ENCODE results near the gene NHERF1. TPM values are rescaled to one million over a fixed set of nuclear protein-coding genes. Genes with fewer than 3 reads are reported as not detected.
A peak's percentile ranks its signal among the peaks of the same experiment; 100 is the strongest.

The NHERF1 gene
- total and polyA plus RNA-seq, 2 of the 8 experiments (the other 6 are each of a cell fraction or from before 2014, with no cell fraction given) = 92.9 to 99.2 TPM

GRCh38 chr17:74750039-74750326, 1.6 kb downstream of the NHERF1 start:
- no peak overlapping the region for H2BK120ac ChIP-seq (replicated peaks; ENCODE audit: low read depth, low read length)
- peaks cover 19 to 30% of the 10 kb centered on the region in 2 experiments for H4K20me1 ChIP-seq (replicated peaks in 1 of 2; ENCODE audit: control insufficient read depth in 1 of 2, insufficient read depth in 2 of 2, low read length in 2 of 2)
- H3K56ac ChIP-seq (replicated peaks; ENCODE audit: insufficient read length, low read depth, low read length) = no peak overlapping the region
- H3K36me3 ChIP-seq (ENCODE audit: control insufficient read depth in 2 of 4, insufficient read depth in 4 of 4, low read length in 3 of 4) = peaks cover 0 to 5% (median 0%) of the 10 kb centered on the region in 4 experiments; a peak in 1 of 8 replicates
- peak overlapping the region; percentile 40; the same call in 1 of the 2 replicates for H2AK5ac ChIP-seq (ENCODE audit: low read depth, low read length)
- 73% methylated on average over 6 of the region's 6 CpGs; no CpG with 5 or more reads in 1 of the 2 experiments for WGBS, 2 experiments (ENCODE audit: extremely low coverage in 1 of 2, insufficient coverage in 1 of 2, insufficient read length in 1 of 2, insufficient replicate concordance in 2 of 2, low coverage in 1 of 2, low lambda C conversion rate in 2 of 2, missing lambda C conversion rate in 1 of 2)
- DNase-seq (ENCODE audit: low read depth in 1 of 2, low spot score in 2 of 2) (no peak), FAIRE-seq (no peak)
- TF ChIP-seq RBBP5 (IDR thresholded peaks at IDR 0.05; ENCODE audit: borderline replicate concordance, low read depth, low read length) = no peak
- no peak for TF ChIP-seq GTF2F1 (IDR thresholded peaks at IDR 0.05; ENCODE audit: borderline replicate concordance, low read depth, low read length)
- no peak for TF ChIP-seq CBX5 (IDR thresholded peaks at IDR 0.05; ENCODE audit: low read depth, low read length)
- H3K4me1 ChIP-seq (replicated peaks in 1 of 4; ENCODE audit: control insufficient read depth in 3 of 4, insufficient read depth in 4 of 4, low read length in 3 of 4) = peaks cover 5 to 41% (median 23%) of the 10 kb centered on the region in 4 experiments
- peaks cover 17% of the 10 kb centered on the region for H3K79me1 ChIP-seq (ENCODE audit: low read depth, low read length)
- no peak overlapping the region for H3K23ac ChIP-seq (ENCODE audit: insufficient read length)
- 0 out of 2 replicates have a peak overlapping the region, but pooled peaks have one; percentile 80 for H2BK12ac ChIP-seq (ENCODE audit: low read depth, low read length)
- H3K27ac ChIP-seq (ENCODE audit: low read depth, low read length) = no peak overlapping the region
- H3K18ac ChIP-seq (ENCODE audit: extremely low read depth, low read length) = no peak overlapping the region
- H3K9me3 ChIP-seq (ENCODE audit: insufficient read depth in 2 of 2, low read depth in 1 of 2, low read length in 1 of 2) = no peaks in the 10 kb centered on the region
- H4K5ac ChIP-seq (ENCODE audit: insufficient read length, low read depth, low read length) = no peak overlapping the region
- no peak overlapping the region for H4K91ac ChIP-seq (replicated peaks; ENCODE audit: insufficient read length, low read length)
- 0 out of 2 replicates have a peak overlapping the region, but pooled peaks have one; percentile 32 for H2BK20ac ChIP-seq (ENCODE audit: low read length)
- no peak overlapping the region for H3K14ac ChIP-seq (ENCODE audit: insufficient read length)
- no peak overlapping the region for H2BK15ac ChIP-seq (ENCODE audit: low read length)
- H2BK5ac ChIP-seq (ENCODE audit: low read depth, low read length) = no peak overlapping the region
- H3K9ac ChIP-seq (replicated peaks in 1 of 4; ENCODE audit: extremely low read depth in 1 of 4, low read depth in 3 of 4, low read length in 3 of 4) = peak overlapping the region in 3 of 4 experiments; percentile 25 to 73 (median 39); a peak in 5 of 7 replicates
- H4K8ac ChIP-seq (ENCODE audit: extremely low read depth, insufficient read depth, low read length) = no peak overlapping the region
- no peak overlapping the region for H2AFZ ChIP-seq (ENCODE audit: low read length)
- peaks cover 7 to 57% of the 10 kb centered on the region in 2 experiments; a peak in 3 of 4 replicates for H3K79me2 ChIP-seq (ENCODE audit: control insufficient read depth in 1 of 2, insufficient read depth in 2 of 2, low read length in 2 of 2)
- ChIA-PET CTCF (ENCODE audit: partially characterized antibody) (interaction anchor here (1.0 to 15.7 kb wide), 14 partner anchors 9 to 92 kb away, joined by 3 to 231 read pairs (median 4); partner anchors contain the start of genes NAT9 and RAB37), POLR2A (ENCODE audit: partially characterized antibody) (interaction anchor here (0.6 to 9.3 kb wide), 14 partner anchors 8 to 651 kb away, joined by 3 to 70 read pairs (median 6); partner anchors contain the start of genes NAT9 and RAB37)
- H3K23me2 ChIP-seq (ENCODE audit: low read depth, low read length) = peaks cover 11% of the 10 kb centered on the region
- peak overlapping the region; percentile 56 to 91 (median 86) for H3K4me3 ChIP-seq (ENCODE audit: extremely low read depth in 1 of 4, insufficient read depth in 2 of 4, low read depth in 3 of 4, low read length in 4 of 4)
- no peak overlapping the region for H3K4ac ChIP-seq (replicated peaks; ENCODE audit: insufficient read length, low read depth, low read length)
- no peaks in the 10 kb centered on the region for H3K27me3 ChIP-seq (replicated peaks in 1 of 4; ENCODE audit: control insufficient read depth in 3 of 4, extremely low read depth in 1 of 4, insufficient read depth in 3 of 4, low read length in 3 of 4)
- peak overlapping the region; percentile 79 to 96 for H3K4me2 ChIP-seq (ENCODE audit: insufficient read depth in 1 of 2, low read depth in 2 of 2, low read length in 2 of 2)

Data from H1 (cell line).